Amniotic epithelial cell (primary cell): ENCODE measurements around the gene MYO15A.
"Not testable (repeated sequence)": the region's sequence is repeated elsewhere in the genome, so short reads cannot be mapped to it uniquely, and the experiment has no call there.

Experiments
- DNase-seq: peaks from one replicate; pipeline ENCODE4 v3.0.0-alpha.2; 2010; ENCODE audit warnings: low read depth

The MYO15A gene

GRCh38 chr17:18184143-18185031 lies 75.8 kb downstream of the MYO15A start:
- DNase-seq, result peak; percentile 29

GRCh38 chr17:18185391-18185790 lies 76.8 kb downstream of the MYO15A start:
- peak; percentile 56 for DNase-seq

- no peak for DNase-seq
Measured at GRCh38 chr17:18185832-18186626, 77.5 kb downstream of the MYO15A start.

GRCh38 chr17:18186627-18186982 lies 78.0 kb downstream of the MYO15A start:
- peak; percentile 48 for DNase-seq

- DNase-seq, result no peak
Measured at GRCh38 chr17:18187226-18187625, 78.7 kb downstream of the MYO15A start.

- peak; percentile 75 for DNase-seq
Measured at GRCh38 chr17:18187821-18188761, 79.5 kb downstream of the MYO15A start.

GRCh38 chr17:18190628-18191235 lies 82.2 kb downstream of the MYO15A start:
- DNase-seq, result peak; percentile 34

- peak; percentile 46 for DNase-seq
Measured at GRCh38 chr17:18191236-18191667, 82.7 kb downstream of the MYO15A start.

- no peak for DNase-seq
Measured at GRCh38 chr17:18191967-18192366, 83.4 kb downstream of the MYO15A start.

GRCh38 chr17:18194394-18194793 lies 85.8 kb downstream of the MYO15A start:
- no peak for DNase-seq

GRCh38 chr17:18194804-18195203 lies 86.2 kb downstream of the MYO15A start:
- DNase-seq, result no peak

GRCh38 chr17:18195246-18195645 lies 86.7 kb downstream of the MYO15A start:
- no peak for DNase-seq

- no peak for DNase-seq
Measured at GRCh38 chr17:18197535-18198194, 89.1 kb downstream of the MYO15A start.

- DNase-seq, result no peak
Measured at GRCh38 chr17:18198530-18198929, 90.0 kb downstream of the MYO15A start.

GRCh38 chr17:18201108-18201507 lies 92.6 kb downstream of the MYO15A start:
- no peak for DNase-seq

- DNase-seq, result no peak
Measured at GRCh38 chr17:18203308-18203707, 94.8 kb downstream of the MYO15A start.

GRCh38 chr17:18205861-18206260 lies 97.3 kb downstream of the MYO15A start:
- DNase-seq, result no peak

- no peak for DNase-seq
Measured at GRCh38 chr17:18206962-18207361, 98.4 kb downstream of the MYO15A start.

GRCh38 chr17:18208092-18208491 lies 99.5 kb downstream of the MYO15A start:
- no peak for DNase-seq

GRCh38 chr17:18213666-18214270 lies 105.2 kb downstream of the MYO15A start:
- DNase-seq, result no peak

GRCh38 chr17:18216906-18217305 lies 108.3 kb downstream of the MYO15A start:
- not testable (repeated sequence) for DNase-seq
